Uterus (tissue), 4 donors: ENCODE data around the gene ADAM23. TPM values are rescaled to one million over a fixed set of nuclear protein-coding genes. Genes with fewer than 3 reads are reported as not detected.

Experiments
- DNase-seq, 2 donors: peaks; one replicate each; pipeline ENCODE4 v3.0.0-alpha.2; 2019 to 2020
- H3K27ac ChIP-seq, 2 donors: fragments of 200-600 bp; sonication (generic); 1 replicate in 1 of 2; 2 replicates in 1 of 2; pipeline ENCODE4 v1.5.1; 2016 to 2018
- H3K27me3 ChIP-seq, 2 donors: fragments of 200-600 bp; sonication (generic); one replicate each; pipeline ENCODE4 v1.5.1; 2018 to 2019; ENCODE audit warnings: control low read depth in 1 of 2
- H3K36me3 ChIP-seq, 2 donors: fragments of 200-600 bp; sonication (generic); one replicate each; pipeline ENCODE4 v1.5.1; 2019; ENCODE audit warnings: control low read depth in 1 of 2
- H3K4me1 ChIP-seq, 2 donors: fragments of 200-600 bp; sonication (generic); one replicate each; pipeline ENCODE4 v1.5.1; 2018 to 2019; ENCODE audit warnings: control low read depth in 1 of 2
- H3K4me3 ChIP-seq, 2 donors: fragments of 200-600 bp; sonication (generic); 1 replicate in 1 of 2; 2 replicates in 1 of 2; pipeline ENCODE4 v1.5.1; 2018 to 2019; ENCODE audit warnings: mild to moderate bottlenecking in 1 of 2
- H3K9me3 ChIP-seq, 2 donors: fragments of 200-600 bp; sonication (generic); one replicate each; pipeline ENCODE4 v1.5.1; 2019; ENCODE audit warnings: control low read depth in 1 of 2
- POLR2A ChIP-seq, 2 donors: fragments of 450-650 bp; IDR thresholded peaks; one replicate each; pipeline ENCODE4 v1.6.1; 2016; ENCODE audit warnings: antibody characterized with exemption in 2 of 2, mild to moderate bottlenecking in 1 of 2, moderate library complexity in 1 of 2
- intact Hi-C: fragments of 100-400 bp; cut with DNase I; formaldehyde crosslinking; loops from one replicate; pipeline ENCODE4 v1.15.1; 2023; ENCODE audit warnings: low total_unique reads
- total RNA-seq, 4 donors: library from RNA; depleted of rRNA in 3 of 4; stranded (reverse); fragments of >200 nt in 3 of 4; gene quantifications; one replicate each; pipeline versions ENCODE4 v1.1.0 to v1.2.4, GENCODE V29; 2014 to 2023
- TF ChIP-seq, protein P1 (sequence below), 4 experiments: fragments of 200-600 bp in 2 of 4; fragments of 450-650 bp in 2 of 4; sonication (generic) in 2 of 4; IDR thresholded peaks; one replicate each; pipeline ENCODE4 v1.5.1; 2016 to 2019; ENCODE audit warnings: antibody characterized with exemption in 4 of 4, mild to moderate bottlenecking in 2 of 4, moderate library complexity in 1 of 4
- donor health status: DM: yes; HTN: yes; CAD: no.

ADAM23 gene
- total RNA-seq, 4 donors from 2014 or later, result 0.59 to 11.9 (median 2.4) TPM

GRCh38 chr2:206527153-206527552, 83.8 kb downstream of the ADAM23 start:
- intact Hi-C loops, result no loop called here
- TF ChIP-seq, protein P1, sequence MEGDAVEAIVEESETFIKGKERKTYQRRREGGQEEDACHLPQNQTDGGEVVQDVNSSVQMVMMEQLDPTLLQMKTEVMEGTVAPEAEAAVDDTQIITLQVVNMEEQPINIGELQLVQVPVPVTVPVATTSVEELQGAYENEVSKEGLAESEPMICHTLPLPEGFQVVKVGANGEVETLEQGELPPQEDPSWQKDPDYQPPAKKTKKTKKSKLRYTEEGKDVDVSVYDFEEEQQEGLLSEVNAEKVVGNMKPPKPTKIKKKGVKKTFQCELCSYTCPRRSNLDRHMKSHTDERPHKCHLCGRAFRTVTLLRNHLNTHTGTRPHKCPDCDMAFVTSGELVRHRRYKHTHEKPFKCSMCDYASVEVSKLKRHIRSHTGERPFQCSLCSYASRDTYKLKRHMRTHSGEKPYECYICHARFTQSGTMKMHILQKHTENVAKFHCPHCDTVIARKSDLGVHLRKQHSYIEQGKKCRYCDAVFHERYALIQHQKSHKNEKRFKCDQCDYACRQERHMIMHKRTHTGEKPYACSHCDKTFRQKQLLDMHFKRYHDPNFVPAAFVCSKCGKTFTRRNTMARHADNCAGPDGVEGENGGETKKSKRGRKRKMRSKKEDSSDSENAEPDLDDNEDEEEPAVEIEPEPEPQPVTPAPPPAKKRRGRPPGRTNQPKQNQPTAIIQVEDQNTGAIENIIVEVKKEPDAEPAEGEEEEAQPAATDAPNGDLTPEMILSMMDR (IDR thresholded peaks at IDR 0.05), result no peak
- no peak for TF ChIP-seq POLR2A (IDR thresholded peaks at IDR 0.05)
- Histone ChIP-seq H3K9me3 (no peaks in the 10 kb centered on the region), H3K27ac (no peak overlapping the region), H3K36me3 (no peaks in the 10 kb centered on the region), H3K4me1 (no peaks in the 10 kb centered on the region), H3K4me3 (no peak overlapping the region), H3K27me3 (no peaks in the 10 kb centered on the region)
- no peak for DNase-seq

- no peaks in the 10 kb centered on the region for H3K27me3 ChIP-seq
- TF ChIP-seq, protein P1 (IDR thresholded peaks at IDR 0.05), result no peak
- no peak for TF ChIP-seq POLR2A (IDR thresholded peaks at IDR 0.05)
- intact Hi-C loops, result no loop called here
- H3K4me3 ChIP-seq, result no peak overlapping the region
- no peak for DNase-seq
- no peaks in the 10 kb centered on the region for H3K4me1 ChIP-seq
- no peak overlapping the region for H3K27ac ChIP-seq
- no peaks in the 10 kb centered on the region for H3K36me3 ChIP-seq
- no peaks in the 10 kb centered on the region for H3K9me3 ChIP-seq
Observed at GRCh38 chr2:206530727-206531126, 87.4 kb downstream of the ADAM23 start.

- TF ChIP-seq, protein P1 (IDR thresholded peaks at IDR 0.05), result no peak
- no peak for TF ChIP-seq POLR2A (IDR thresholded peaks at IDR 0.05)
- Histone ChIP-seq H3K4me1 (no peaks in the 10 kb centered on the region), H3K27me3 (no peaks in the 10 kb centered on the region), H3K36me3 (no peaks in the 10 kb centered on the region), H3K9me3 (no peaks in the 10 kb centered on the region), H3K27ac (no peak overlapping the region), H3K4me3 (no peak overlapping the region)
- no peak for DNase-seq
- intact Hi-C loops, result no loop called here
Observed at GRCh38 chr2:206531996-206532543, 88.7 kb downstream of the ADAM23 start.

DNA sequence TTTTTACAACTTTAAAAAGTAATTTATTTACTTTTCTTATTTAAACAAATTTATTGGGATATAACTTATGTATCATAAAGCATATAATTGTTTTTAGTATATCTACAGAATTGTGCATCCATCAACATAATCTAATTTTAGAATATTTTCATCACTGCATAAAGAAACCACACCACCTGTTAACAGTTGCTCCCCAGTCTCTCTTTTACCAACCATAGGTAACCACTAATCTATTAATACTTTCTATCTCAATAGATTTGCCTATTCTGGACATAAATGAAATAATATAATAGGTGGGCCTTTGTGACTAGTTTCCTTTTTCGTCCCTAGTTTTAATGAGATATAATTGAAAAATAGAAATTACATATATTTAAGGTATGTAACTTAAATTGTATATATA, 90.6 kb downstream of the ADAM23 start:
- no peaks in the 10 kb centered on the region for H3K27me3 ChIP-seq
- H3K4me1 ChIP-seq, result no peaks in the 10 kb centered on the region
- no peaks in the 10 kb centered on the region for H3K36me3 ChIP-seq
- intact Hi-C loops, result no loop called here
- no peak for DNase-seq
- no peak overlapping the region for H3K4me3 ChIP-seq
- no peak overlapping the region for H3K27ac ChIP-seq
- TF ChIP-seq POLR2A (IDR thresholded peaks at IDR 0.05), result no peak
- TF ChIP-seq, protein P1 (IDR thresholded peaks at IDR 0.05), result no peak
- no peaks in the 10 kb centered on the region for H3K9me3 ChIP-seq

- Histone ChIP-seq H3K4me1 (no peaks in the 10 kb centered on the region), H3K27me3 (no peaks in the 10 kb centered on the region), H3K9me3 (no peaks in the 10 kb centered on the region), H3K27ac (no peak overlapping the region), H3K36me3 (no peaks in the 10 kb centered on the region), H3K4me3 (no peak overlapping the region)
- TF ChIP-seq POLR2A (IDR thresholded peaks at IDR 0.05), result no peak
- TF ChIP-seq, protein P1 (IDR thresholded peaks at IDR 0.05), result no peak
- intact Hi-C loops, result no loop called here
- no peak for DNase-seq
Observed at GRCh38 chr2:206535260-206535986, 92.1 kb downstream of the ADAM23 start.
